ENCODE results near the gene MRPL40.
A peak's percentile ranks its signal among the peaks of the same experiment; 100 is the strongest.

MRPL40 gene

GRCh38 chr22:19432133-19432851 lies at the start of gene MRPL40:
MRPL40 (plus strand) TSS chr22:19432545; CDS start chr22:19432555, 10 bp downstream.
- DNase-seq (ENCODE audit: insufficient read length, low spot score) (peak; percentile 92), FAIRE-seq (peak; percentile 92)

- no peak for FAIRE-seq
Observed at GRCh38 chr22:19383292-19383691, 49.1 kb upstream of the MRPL40 start.

GRCh38 chr22:19385221-19385906 lies 47.0 kb upstream of the MRPL40 start:
- FAIRE-seq (no peak), DNase-seq (ENCODE audit: insufficient read length, low spot score) (no peak)

More at GRCh38 chr22:19383292-19383691, 49.1 kb upstream of the MRPL40 start:
- no peak for DNase-seq (ENCODE audit: insufficient read length, low spot score)

GRCh38 chr22:19386248-19386647 lies 46.1 kb upstream of the MRPL40 start:
- FAIRE-seq (no peak), DNase-seq (ENCODE audit: insufficient read length, low spot score) (no peak)

- no peak for FAIRE-seq
- no peak for DNase-seq (ENCODE audit: insufficient read length, low spot score)
Observed at GRCh38 chr22:19387038-19387437, 45.3 kb upstream of the MRPL40 start.

- FAIRE-seq, result no peak
Observed at GRCh38 chr22:19387575-19387974, 44.8 kb upstream of the MRPL40 start.

GRCh38 chr22:19393704-19394103 lies 38.6 kb upstream of the MRPL40 start:
- FAIRE-seq, result no peak
- DNase-seq (ENCODE audit: insufficient read length, low spot score), result no peak

More at GRCh38 chr22:19387575-19387974, 44.8 kb upstream of the MRPL40 start:
- no peak for DNase-seq (ENCODE audit: insufficient read length, low spot score)

GRCh38 chr22:19394274-19395050 lies 37.9 kb upstream of the MRPL40 start:
- DNase-seq (ENCODE audit: insufficient read length, low spot score) (no peak), FAIRE-seq (no peak)

- FAIRE-seq (no peak), DNase-seq (ENCODE audit: insufficient read length, low spot score) (no peak)
Observed at GRCh38 chr22:19395276-19395675, 37.1 kb upstream of the MRPL40 start.

GRCh38 chr22:19396561-19396933 lies 35.8 kb upstream of the MRPL40 start:
- no peak for DNase-seq (ENCODE audit: insufficient read length, low spot score)
- FAIRE-seq, result no peak

- FAIRE-seq (no peak), DNase-seq (ENCODE audit: insufficient read length, low spot score) (no peak)
Observed at GRCh38 chr22:19396934-19397733, 35.2 kb upstream of the MRPL40 start.

- FAIRE-seq, result no peak
Observed at GRCh38 chr22:19397734-19398104, 34.6 kb upstream of the MRPL40 start.

GRCh38 chr22:19398206-19398605 lies 34.1 kb upstream of the MRPL40 start:
- FAIRE-seq (no peak), DNase-seq (ENCODE audit: insufficient read length, low spot score) (no peak)

More at GRCh38 chr22:19397734-19398104, 34.6 kb upstream of the MRPL40 start:
- no peak for DNase-seq (ENCODE audit: insufficient read length, low spot score)

- FAIRE-seq (no peak), DNase-seq (ENCODE audit: insufficient read length, low spot score) (no peak)
Observed at GRCh38 chr22:19398652-19399051, 33.7 kb upstream of the MRPL40 start.

- FAIRE-seq (no peak), DNase-seq (ENCODE audit: insufficient read length, low spot score) (no peak)
Observed at GRCh38 chr22:19400881-19401280, 31.5 kb upstream of the MRPL40 start.

GRCh38 chr22:19401483-19401882 lies 30.9 kb upstream of the MRPL40 start:
- FAIRE-seq (no peak), DNase-seq (ENCODE audit: insufficient read length, low spot score) (no peak)

- DNase-seq (ENCODE audit: insufficient read length, low spot score) (no peak), FAIRE-seq (no peak)
Observed at GRCh38 chr22:19402642-19403191, 29.6 kb upstream of the MRPL40 start.

- DNase-seq (ENCODE audit: insufficient read length, low spot score) (no peak), FAIRE-seq (no peak)
Observed at GRCh38 chr22:19404676-19405075, 27.7 kb upstream of the MRPL40 start.

- FAIRE-seq, result no peak
- no peak for DNase-seq (ENCODE audit: insufficient read length, low spot score)
Observed at GRCh38 chr22:19405133-19405532, 27.2 kb upstream of the MRPL40 start.

- no peak for DNase-seq (ENCODE audit: insufficient read length, low spot score)
- FAIRE-seq, result no peak
Observed at GRCh38 chr22:19405652-19406051, 26.7 kb upstream of the MRPL40 start.
